Bronchial epithelial cell (primary cell): Measurements from ENCODE around the gene IFNAR2. TPM values are rescaled to one million over a fixed set of nuclear protein-coding genes. Genes with fewer than 3 reads are reported as not detected.

Experiments used
- DNase-seq: peaks from one replicate; pipeline ENCODE4 v3.0.0-alpha.2; 2010; ENCODE audit warnings: low read depth
- FAIRE-seq: peaks from 2 replicates; lab custom pipeline; 2011; peaks lifted over from hg19 to GRCh38; lab: Jason Lieb, UNC
- H3K27me3 ChIP-seq: 2 replicates; pipeline ENCODE4 v1.5.1; 2011; ENCODE audit warnings: low read length; ENCODE audit not compliant: control insufficient read depth, insufficient read depth
- H3K36me3 ChIP-seq: 2 replicates; pipeline ENCODE4 v1.5.1; 2011; ENCODE audit warnings: low read length; ENCODE audit not compliant: control insufficient read depth, insufficient read depth
- H3K4me3 ChIP-seq: 2 replicates; pipeline ENCODE4 v1.5.1; 2011; ENCODE audit warnings: mild to moderate bottlenecking, low read depth, low read length, control low read depth
- total RNA-seq: library from RNA; depleted of rRNA; stranded (reverse); fragments of >200 nt; gene quantifications from 2 replicates; pipeline ENCODE4 v1.2.1, GENCODE V29; 2014
- TF ChIP-seq, protein P1 (sequence below): IDR thresholded peaks from 2 replicates; pipeline ENCODE4 v1.5.1; 2011; ENCODE audit warnings: mild to moderate bottlenecking, moderate library complexity, low read length, control low read depth, inconsistent platforms; ENCODE audit not compliant: insufficient read depth, severe bottlenecking

IFNAR2 gene
- 1.4 and 2.1 TPM in 2 replicates for total RNA-seq

DNA sequence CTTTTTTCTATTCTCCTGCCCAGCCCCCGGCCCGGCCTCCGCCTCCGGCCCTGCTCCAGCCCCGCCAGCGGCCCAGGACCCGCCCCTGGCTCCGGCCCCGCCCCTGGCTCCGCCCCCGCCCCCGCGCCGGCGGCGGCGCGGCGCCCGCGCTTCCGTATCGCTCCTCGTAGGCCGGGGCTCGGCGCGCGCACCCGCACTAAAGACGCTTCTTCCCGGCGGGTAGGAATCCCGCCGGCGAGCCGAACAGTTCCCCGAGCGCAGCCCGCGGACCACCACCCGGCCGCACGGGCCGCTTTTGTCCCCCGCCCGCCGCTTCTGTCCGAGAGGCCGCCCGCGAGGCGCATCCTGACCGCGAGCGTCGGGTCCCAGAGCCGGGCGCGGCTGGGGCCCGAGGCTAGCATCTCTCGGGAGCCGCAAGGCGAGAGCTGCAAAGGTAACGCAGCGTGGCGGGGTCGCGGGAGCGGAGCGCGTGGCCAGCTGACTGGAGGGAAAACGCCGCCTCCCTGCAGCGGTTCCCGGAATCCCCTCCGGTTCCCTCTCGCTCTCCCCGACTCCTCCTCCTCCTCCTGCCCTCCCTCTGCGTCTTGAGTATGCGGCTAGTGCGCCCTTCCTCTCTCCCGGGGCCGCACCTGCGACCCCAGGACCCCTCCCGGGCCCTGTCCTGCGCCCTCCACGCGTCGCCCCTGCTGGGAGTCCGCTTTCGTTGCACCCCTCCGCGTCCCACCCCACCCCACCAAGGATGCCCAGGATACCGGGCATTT lies at the start of gene IFNAR2:
Gene IFNAR2, plus strand, starts transcription at position 155 of the 761 bp plus-strand sequence. CDS start 11,985 bp downstream, outside the sequence.
- TF ChIP-seq, protein P1, sequence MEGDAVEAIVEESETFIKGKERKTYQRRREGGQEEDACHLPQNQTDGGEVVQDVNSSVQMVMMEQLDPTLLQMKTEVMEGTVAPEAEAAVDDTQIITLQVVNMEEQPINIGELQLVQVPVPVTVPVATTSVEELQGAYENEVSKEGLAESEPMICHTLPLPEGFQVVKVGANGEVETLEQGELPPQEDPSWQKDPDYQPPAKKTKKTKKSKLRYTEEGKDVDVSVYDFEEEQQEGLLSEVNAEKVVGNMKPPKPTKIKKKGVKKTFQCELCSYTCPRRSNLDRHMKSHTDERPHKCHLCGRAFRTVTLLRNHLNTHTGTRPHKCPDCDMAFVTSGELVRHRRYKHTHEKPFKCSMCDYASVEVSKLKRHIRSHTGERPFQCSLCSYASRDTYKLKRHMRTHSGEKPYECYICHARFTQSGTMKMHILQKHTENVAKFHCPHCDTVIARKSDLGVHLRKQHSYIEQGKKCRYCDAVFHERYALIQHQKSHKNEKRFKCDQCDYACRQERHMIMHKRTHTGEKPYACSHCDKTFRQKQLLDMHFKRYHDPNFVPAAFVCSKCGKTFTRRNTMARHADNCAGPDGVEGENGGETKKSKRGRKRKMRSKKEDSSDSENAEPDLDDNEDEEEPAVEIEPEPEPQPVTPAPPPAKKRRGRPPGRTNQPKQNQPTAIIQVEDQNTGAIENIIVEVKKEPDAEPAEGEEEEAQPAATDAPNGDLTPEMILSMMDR, result no peak
- no peak for DNase-seq

DNA sequence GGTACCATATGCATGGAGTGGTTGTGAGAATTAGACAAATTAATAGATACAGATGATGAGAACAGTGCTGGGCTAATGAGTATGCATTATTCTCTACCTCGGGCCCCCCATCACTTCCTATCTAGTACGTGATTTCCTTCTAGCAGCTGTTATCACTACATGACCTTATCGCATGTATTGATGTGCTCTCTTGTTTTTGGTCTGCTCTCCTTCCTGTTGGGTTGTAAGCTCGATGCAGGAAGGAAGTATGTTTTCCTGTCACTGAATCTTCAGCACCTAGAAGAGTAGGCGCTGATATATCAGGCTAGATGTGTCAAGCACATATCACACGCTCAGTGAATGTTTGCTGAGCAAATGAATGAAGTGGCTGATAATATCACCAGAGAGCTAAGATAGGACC lies 43.9 kb upstream of the IFNAR2 start:
- Histone ChIP-seq H3K27me3 (no peaks in the 10 kb centered on the region), H3K4me3 (no peak overlapping the region), H3K36me3 (no peaks in the 10 kb centered on the region)
- TF ChIP-seq, protein P1, result no peak
- FAIRE-seq (no peak), DNase-seq (no peak)

More for the DNA sequence above, at the start of gene IFNAR2:
- Histone ChIP-seq H3K27me3 (no peaks in the 10 kb centered on the region), H3K36me3 (no peaks in the 10 kb centered on the region), H3K4me3 (peak within 1 kb of the TSS; percentile 95)
- no peak for FAIRE-seq

DNA sequence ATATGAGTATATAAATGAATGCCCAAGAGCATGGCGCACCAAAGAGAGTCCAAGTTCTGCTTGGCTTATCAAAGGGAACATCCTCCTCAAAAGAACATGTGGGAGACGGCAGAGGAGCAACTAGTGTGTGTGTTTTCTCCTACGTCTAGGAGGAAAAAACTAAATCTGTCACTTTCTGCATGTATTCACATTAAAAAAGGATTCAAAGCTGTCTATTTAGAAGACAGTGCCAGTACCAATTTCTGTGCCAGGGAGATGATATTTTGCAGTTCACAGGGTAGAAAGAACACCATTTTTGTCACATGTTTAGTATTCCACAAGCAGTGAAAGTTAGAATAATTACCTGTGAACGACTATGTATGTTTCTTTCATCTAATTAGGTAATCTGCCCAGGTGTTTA lies 42.5 kb upstream of the IFNAR2 start:
- Histone ChIP-seq H3K4me3 (no peak overlapping the region), H3K36me3 (no peaks in the 10 kb centered on the region), H3K27me3 (peaks cover 3% of the 10 kb centered on the region)
- FAIRE-seq, result no peak
- TF ChIP-seq, protein P1, result no peak
- no peak for DNase-seq

DNA sequence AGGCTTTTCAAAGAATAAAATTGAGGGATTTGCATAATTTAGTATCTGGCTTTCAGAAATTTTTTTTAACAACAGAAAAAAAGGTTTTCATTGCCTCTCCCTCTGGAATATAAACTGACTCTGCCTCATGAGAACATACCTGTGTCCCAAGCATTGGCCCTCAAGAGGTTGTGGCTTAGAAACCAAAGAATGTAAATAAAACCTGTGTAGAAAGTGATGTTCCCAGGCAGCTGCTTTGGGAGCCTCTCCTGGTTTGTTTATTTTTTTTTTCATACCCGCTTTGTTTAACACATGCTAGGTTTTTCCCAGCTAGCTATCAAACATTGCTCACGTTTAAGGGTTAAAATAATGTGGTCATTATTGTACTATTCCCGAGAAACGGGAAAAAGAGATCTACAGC lies 40.5 kb upstream of the IFNAR2 start:
- DNase-seq (no peak), FAIRE-seq (no peak)
- Histone ChIP-seq H3K4me3 (no peak overlapping the region), H3K27me3 (peaks cover 3% of the 10 kb centered on the region), H3K36me3 (no peaks in the 10 kb centered on the region)
- TF ChIP-seq, protein P1, result no peak

DNA sequence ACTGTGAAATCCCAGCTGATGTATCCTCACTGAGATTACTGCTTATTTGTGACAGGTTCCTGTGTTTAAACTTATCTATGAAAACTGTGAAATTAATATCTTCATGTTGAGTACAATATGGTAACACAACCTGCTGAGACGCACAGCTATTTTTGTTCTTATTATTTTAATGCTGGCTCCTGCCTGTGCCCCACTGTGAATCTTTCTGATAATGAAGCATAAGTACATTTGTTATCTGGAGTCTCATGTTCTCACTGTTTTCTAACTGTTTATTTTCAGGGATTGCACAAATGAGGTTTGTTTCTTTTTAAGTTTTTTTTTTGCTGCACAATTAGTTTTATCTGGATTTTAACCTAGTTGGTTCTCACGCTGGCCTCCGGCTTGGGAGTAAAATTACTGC lies 39.9 kb upstream of the IFNAR2 start:
- Histone ChIP-seq H3K36me3 (no peaks in the 10 kb centered on the region), H3K27me3 (peaks cover 3% of the 10 kb centered on the region), H3K4me3 (no peak overlapping the region)
- no peak for DNase-seq
- TF ChIP-seq, protein P1, result no peak
- no peak for FAIRE-seq

DNA sequence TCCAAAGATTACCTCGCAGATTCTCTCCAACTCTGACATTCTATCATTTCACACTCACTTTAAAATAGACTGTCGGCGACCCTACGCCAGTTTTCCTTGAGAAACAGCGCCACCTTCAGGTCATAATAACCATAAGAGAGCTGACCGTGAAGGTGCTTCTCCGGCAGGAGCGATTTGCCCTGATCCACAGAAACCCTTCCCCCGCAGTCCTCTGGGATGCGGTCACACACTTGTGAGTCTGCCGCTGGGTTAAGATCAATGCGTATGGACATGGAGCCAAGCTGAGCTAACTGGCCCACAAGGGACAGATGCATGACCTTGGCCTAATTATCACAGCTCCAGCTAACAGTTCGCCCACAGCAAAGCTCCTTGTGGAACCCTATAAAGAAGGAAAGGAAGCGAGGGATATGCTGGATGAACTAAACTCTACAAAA lies 32.8 kb upstream of the IFNAR2 start:
- no peaks in the 10 kb centered on the region for H3K36me3 ChIP-seq
- no peak overlapping the region for H3K4me3 ChIP-seq
- no peaks in the 10 kb centered on the region for H3K27me3 ChIP-seq
- no peak for FAIRE-seq
- TF ChIP-seq, protein P1, result peak; percentile 72
- peak; percentile 58 for DNase-seq
